Progenitor cell of endocrine pancreas (in vitro differentiated cells): Measurements from ENCODE around the gene CCSER1. TPM values are rescaled to one million over a fixed set of nuclear protein-coding genes. Genes with fewer than 3 reads are reported as not detected.

Experiments
- DNase-seq: peaks from one replicate; pipeline ENCODE4 v3.0.0; 2021; ENCODE audit warnings: low spot score; ENCODE audit not compliant: unreplicated experiment
- H3K27ac Mint-ChIP-seq: 2 replicates; pipeline ENCODE4 v1.8.0; 2021; ENCODE audit warnings: mild to moderate bottlenecking, moderate library complexity, mixed read lengths
- H3K27me3 Mint-ChIP-seq: 2 replicates; pipeline ENCODE4 v1.8.0; 2021; ENCODE audit warnings: mixed read lengths
- H3K36me3 Mint-ChIP-seq: 2 replicates; pipeline ENCODE4 v1.8.0; 2022; ENCODE audit warnings: mixed read lengths; ENCODE audit not compliant: insufficient read depth
- H3K4me1 Mint-ChIP-seq: 2 replicates; pipeline ENCODE4 v1.8.0; 2021; ENCODE audit warnings: low read depth, mixed read lengths
- H3K4me3 Mint-ChIP-seq: 2 replicates; pipeline ENCODE4 v1.8.0; 2021; ENCODE audit warnings: low read depth, mild to moderate bottlenecking, moderate library complexity, mixed read lengths
- H3K9me3 Mint-ChIP-seq: 2 replicates; pipeline ENCODE4 v1.8.0; 2021; ENCODE audit warnings: low read depth, mixed read lengths
- CTCF ChIP-seq: fragments of 200-600 bp; sonication (generic); IDR thresholded peaks from one replicate; pipeline ENCODE4 v1.5.0; 2021; ENCODE audit warnings: antibody characterized with exemption, mild to moderate bottlenecking; ENCODE audit not compliant: unreplicated experiment
- total RNA-seq: library from RNA; stranded (reverse); gene quantifications from 2 replicates; pipeline ENCODE4 v1.2.1, GENCODE V29; 2021

Gene CCSER1
- total RNA-seq, 1 donor from 2014 or later: 11.6 TPM

- H3K9me3 Mint-ChIP-seq: no peaks in the 10 kb centered on the region
- H3K27ac Mint-ChIP-seq: no peak overlapping the region
- H3K36me3 Mint-ChIP-seq: no peaks in the 10 kb centered on the region
- peaks cover 5% of the 10 kb centered on the region for H3K4me1 Mint-ChIP-seq
- no peak overlapping the region for H3K4me3 Mint-ChIP-seq
- TF ChIP-seq CTCF: no peak
- no peaks in the 10 kb centered on the region for H3K27me3 Mint-ChIP-seq
- no peak for DNase-seq
Measured at GRCh38 chr4:90845777-90846176, 718.6 kb downstream of the CCSER1 start.

- Mint-ChIP-seq H3K27me3 (no peaks in the 10 kb centered on the region), H3K4me3 (no peak overlapping the region), H3K9me3 (no peaks in the 10 kb centered on the region), H3K27ac (no peak overlapping the region), H3K36me3 (no peaks in the 10 kb centered on the region), H3K4me1 (no peaks in the 10 kb centered on the region)
- no peak for TF ChIP-seq CTCF
- no peak for DNase-seq
Measured at GRCh38 chr4:90852237-90852636, 725.0 kb downstream of the CCSER1 start.

GRCh38 chr4:90855111-90855510, 727.9 kb downstream of the CCSER1 start:
- Mint-ChIP-seq H3K27me3 (no peaks in the 10 kb centered on the region), H3K36me3 (no peaks in the 10 kb centered on the region), H3K9me3 (no peaks in the 10 kb centered on the region), H3K4me3 (no peak overlapping the region), H3K27ac (no peak overlapping the region), H3K4me1 (no peaks in the 10 kb centered on the region)
- no peak for TF ChIP-seq CTCF
- no peak for DNase-seq

GRCh38 chr4:90857081-90857820, 730.1 kb downstream of the CCSER1 start:
- no peak for DNase-seq
- no peak for TF ChIP-seq CTCF
- no peaks in the 10 kb centered on the region for H3K27me3 Mint-ChIP-seq
- no peak overlapping the region for H3K4me3 Mint-ChIP-seq
- no peaks in the 10 kb centered on the region for H3K9me3 Mint-ChIP-seq
- H3K36me3 Mint-ChIP-seq: no peaks in the 10 kb centered on the region
- no peaks in the 10 kb centered on the region for H3K4me1 Mint-ChIP-seq
- no peak overlapping the region for H3K27ac Mint-ChIP-seq

- Mint-ChIP-seq H3K4me1 (no peaks in the 10 kb centered on the region), H3K4me3 (no peak overlapping the region), H3K9me3 (no peaks in the 10 kb centered on the region), H3K27ac (peak overlapping the region; percentile 36), H3K36me3 (no peaks in the 10 kb centered on the region), H3K27me3 (no peaks in the 10 kb centered on the region)
- no peak for DNase-seq
- TF ChIP-seq CTCF: no peak
Measured at GRCh38 chr4:90875791-90876190, 748.6 kb downstream of the CCSER1 start.
